ENCODE data around the gene PSORS1C2. TPM values are rescaled to one million over a fixed set of nuclear protein-coding genes. Genes with fewer than 3 reads are reported as not detected.

PSORS1C2 gene
- total RNA-seq, 2 experiments from 2014 or later, result not detected

- no peak for DNase-seq
- H3K4me1 Mint-ChIP-seq, result peaks cover 3% of the 10 kb centered on the region
- CTCF ChIA-PET, result interaction anchor here (1.2 to 1.9 kb wide), 3 partner anchors 13 to 48 kb away, joined by 3 to 6 read pairs (median 4); partner anchors contain the start of gene TCF19
- peaks cover 4% of the 10 kb centered on the region for H3K36me3 Mint-ChIP-seq
- no peak for ATAC-seq
- H3K4me3 Mint-ChIP-seq, result no peak overlapping the region
- no peaks in the 10 kb centered on the region for H3K27me3 Mint-ChIP-seq
- no peak overlapping the region for H3K27ac Mint-ChIP-seq
- no peaks in the 10 kb centered on the region for H3K9me3 Mint-ChIP-seq (ENCODE audit: low read depth)
Measured at GRCh38 chr6:31144296-31144969, 5.6 kb upstream of the PSORS1C2 start.

- no peak for DNase-seq
- Mint-ChIP-seq H3K36me3 (peaks cover 3% of the 10 kb centered on the region), H3K4me1 (peaks cover 3% of the 10 kb centered on the region), H3K27ac (no peak overlapping the region), H3K9me3 (ENCODE audit: low read depth) (no peaks in the 10 kb centered on the region), H3K4me3 (no peak overlapping the region), H3K27me3 (no peaks in the 10 kb centered on the region)
- CTCF ChIA-PET, result interaction anchor here (1.3 to 1.5 kb wide), 2 partner anchors 14 to 224 kb away, joined by 5 to 9 read pairs; no protein-coding TSS in a partner anchor
- ATAC-seq, result no peak
Measured at GRCh38 chr6:31143148-31143547, 4.3 kb upstream of the PSORS1C2 start.

- Mint-ChIP-seq H3K27me3 (no peaks in the 10 kb centered on the region), H3K36me3 (peaks cover 3% of the 10 kb centered on the region), H3K9me3 (ENCODE audit: low read depth) (no peaks in the 10 kb centered on the region), H3K27ac (no peak overlapping the region), H3K4me3 (no peak overlapping the region), H3K4me1 (peaks cover 4% of the 10 kb centered on the region)
- CTCF ChIA-PET, result interaction anchor here (1.3 to 1.5 kb wide), 2 partner anchors 14 to 225 kb away, joined by 5 to 9 read pairs; no protein-coding TSS in a partner anchor
- ATAC-seq (no peak), DNase-seq (no peak)
Measured at GRCh38 chr6:31142361-31142761, 3.5 kb upstream of the PSORS1C2 start.

GRCh38 chr6:31140643-31141042 is 1.8 kb upstream of the PSORS1C2 start:
- H3K4me3 Mint-ChIP-seq, result no peak overlapping the region
- CTCF ChIA-PET, result interaction anchor here (1.3 to 2.0 kb wide), 3 partner anchors 11 to 56 kb away, joined by 3 to 6 read pairs (median 4); no protein-coding TSS in a partner anchor
- peaks cover 4% of the 10 kb centered on the region for H3K4me1 Mint-ChIP-seq
- no peak for DNase-seq
- H3K36me3 Mint-ChIP-seq, result no peaks in the 10 kb centered on the region
- no peaks in the 10 kb centered on the region for H3K27me3 Mint-ChIP-seq
- H3K9me3 Mint-ChIP-seq (ENCODE audit: low read depth), result no peaks in the 10 kb centered on the region
- no peak for ATAC-seq
- no peak overlapping the region for H3K27ac Mint-ChIP-seq

- Mint-ChIP-seq H3K4me1 (peaks cover 4% of the 10 kb centered on the region), H3K9me3 (ENCODE audit: low read depth) (no peaks in the 10 kb centered on the region), H3K36me3 (no peaks in the 10 kb centered on the region), H3K27me3 (no peaks in the 10 kb centered on the region), H3K4me3 (no peak overlapping the region), H3K27ac (no peak overlapping the region)
- DNase-seq (no peak), ATAC-seq (no peak)
- CTCF ChIA-PET, result interaction anchor here (1.0 to 5.0 kb wide), 5 partner anchors 12 to 227 kb away, joined by 3 to 80 read pairs (median 23); no protein-coding TSS in a partner anchor
Measured at GRCh38 chr6:31139599-31139998, 733 bp upstream of the PSORS1C2 start.

- Mint-ChIP-seq H3K4me3 (no peak overlapping the region), H3K4me1 (peaks cover 4% of the 10 kb centered on the region), H3K27ac (no peak overlapping the region), H3K9me3 (ENCODE audit: low read depth) (no peaks in the 10 kb centered on the region), H3K36me3 (no peaks in the 10 kb centered on the region), H3K27me3 (no peaks in the 10 kb centered on the region)
- CTCF ChIA-PET, result interaction anchor here (0.7 to 5.0 kb wide), 4 partner anchors 57 to 241 kb away, joined by 3 to 80 read pairs (median 3); no protein-coding TSS in a partner anchor
- no peak for ATAC-seq
- no peak for DNase-seq
Measured at GRCh38 chr6:31135710-31136109, 3.2 kb downstream of the PSORS1C2 start.

GRCh38 chr6:31132806-31133205 is 6.1 kb downstream of the PSORS1C2 start:
- Mint-ChIP-seq H3K36me3 (no peaks in the 10 kb centered on the region), H3K4me1 (peaks cover 4% of the 10 kb centered on the region)
- CTCF ChIA-PET, result interaction anchor here (1.2 to 2.6 kb wide), 3 partner anchors 39 to 234 kb away, joined by 3 to 13 read pairs (median 3); no protein-coding TSS in a partner anchor

GRCh38 chr6:31131595-31131994 is 7.3 kb downstream of the PSORS1C2 start:
- Mint-ChIP-seq H3K36me3 (no peaks in the 10 kb centered on the region), H3K9me3 (ENCODE audit: low read depth) (no peaks in the 10 kb centered on the region), H3K27me3 (peaks cover 18% of the 10 kb centered on the region), H3K4me1 (no peaks in the 10 kb centered on the region), H3K4me3 (no peak overlapping the region), H3K27ac (no peak overlapping the region)
- ATAC-seq (no peak), DNase-seq (no peak)
- CTCF ChIA-PET, result interaction anchor here (0.6 to 1.9 kb wide), 5 partner anchors 13 to 321 kb away, joined by 3 to 6 read pairs (median 4); no protein-coding TSS in a partner anchor

More at GRCh38 chr6:31132806-31133205, 6.1 kb downstream of the PSORS1C2 start:
- no peak overlapping the region for H3K27ac Mint-ChIP-seq
- no peak overlapping the region for H3K4me3 Mint-ChIP-seq
- DNase-seq (no peak), ATAC-seq (no peak)
- H3K9me3 Mint-ChIP-seq (ENCODE audit: low read depth), result no peaks in the 10 kb centered on the region
- peaks cover 17% of the 10 kb centered on the region for H3K27me3 Mint-ChIP-seq

GRCh38 chr6:31130751-31131150 is 8.1 kb downstream of the PSORS1C2 start:
- DNase-seq (no peak), ATAC-seq (no peak)
- H3K9me3 Mint-ChIP-seq (ENCODE audit: low read depth), result no peaks in the 10 kb centered on the region
- no peaks in the 10 kb centered on the region for H3K36me3 Mint-ChIP-seq
- CTCF ChIA-PET, result interaction anchor here (1.5 to 2.5 kb wide), 5 partner anchors 10 to 64 kb away, joined by 3 to 8 read pairs (median 6); no protein-coding TSS in a partner anchor
- no peaks in the 10 kb centered on the region for H3K4me1 Mint-ChIP-seq
- H3K27ac Mint-ChIP-seq, result no peak overlapping the region
- no peak overlapping the region for H3K4me3 Mint-ChIP-seq
- peaks cover 18% of the 10 kb centered on the region for H3K27me3 Mint-ChIP-seq

- CTCF ChIA-PET, result interaction anchor here (0.7 to 4.2 kb wide), 17 partner anchors 9 to 247 kb away, joined by 3 to 23 read pairs (median 5); partner anchors contain the start of gene PSORS1C2
- Mint-ChIP-seq H3K27me3 (peaks cover 18% of the 10 kb centered on the region), H3K9me3 (ENCODE audit: low read depth) (no peaks in the 10 kb centered on the region), H3K4me3 (no peak overlapping the region), H3K36me3 (no peaks in the 10 kb centered on the region), H3K27ac (no peak overlapping the region), H3K4me1 (no peaks in the 10 kb centered on the region)
- DNase-seq, result no peak
- no peak for ATAC-seq
Measured at GRCh38 chr6:31129130-31129529, 9.7 kb downstream of the PSORS1C2 start.

- H3K36me3 Mint-ChIP-seq, result no peaks in the 10 kb centered on the region
- DNase-seq (peak; percentile 82), ATAC-seq (peak; percentile 80)
- no peaks in the 10 kb centered on the region for H3K9me3 Mint-ChIP-seq (ENCODE audit: low read depth)
- no peak overlapping the region for H3K27ac Mint-ChIP-seq
- peaks cover 18% of the 10 kb centered on the region for H3K27me3 Mint-ChIP-seq
- H3K4me3 Mint-ChIP-seq, result no peak overlapping the region
- CTCF ChIA-PET, result interaction anchor here (0.7 to 4.2 kb wide), 18 partner anchors 10 to 248 kb away, joined by 3 to 23 read pairs (median 5); partner anchors contain the start of gene PSORS1C2
- no peaks in the 10 kb centered on the region for H3K4me1 Mint-ChIP-seq
Measured at GRCh38 chr6:31128093-31128676, 10.7 kb downstream of the PSORS1C2 start.

GRCh38 chr6:31126396-31127175 is 12.3 kb downstream of the PSORS1C2 start:
- ATAC-seq (no peak), DNase-seq (no peak)
- H3K4me3 Mint-ChIP-seq, result no peak overlapping the region
- peaks cover 22% of the 10 kb centered on the region for H3K27me3 Mint-ChIP-seq
- H3K4me1 Mint-ChIP-seq, result no peaks in the 10 kb centered on the region
- H3K36me3 Mint-ChIP-seq, result no peaks in the 10 kb centered on the region
- H3K9me3 Mint-ChIP-seq (ENCODE audit: low read depth), result no peaks in the 10 kb centered on the region
- no peak overlapping the region for H3K27ac Mint-ChIP-seq
- CTCF ChIA-PET, result interaction anchor here (0.7 to 4.2 kb wide), 6 partner anchors 12 to 529 kb away, joined by 3 to 23 read pairs (median 5); partner anchors contain the start of genes GTF2H4 and PSORS1C2

All from activated CD8-positive, alpha-beta memory T cell treated with anti-CD3 and anti-CD28 coated beads, Interleukin-2, amount 10 ng/mL, durations not matched to agents 7 days and 5 days (primary cell).